Keratinocyte (primary cell): ENCODE results near the gene EVI5L.

Source experiments
- EZH2 ChIP-seq: IDR thresholded peaks from one replicate; pipeline ENCODE4 v1.6.1; 2012; ENCODE audit warnings: inconsistent platforms, mild to moderate bottlenecking, low read length, moderate library complexity
- TF ChIP-seq, protein P1 (sequence below), 3 experiments: IDR thresholded peaks in 1 of 3; conservative IDR thresholded peaks in 1 of 3; optimal IDR thresholded peaks in 1 of 3; 2 replicates in 2 of 3; 3 replicates in 1 of 3; pipeline versions ENCODE3 to v1.5.1; 2011; ENCODE audit warnings: low read length in 3 of 3, mild to moderate bottlenecking in 3 of 3, moderate library complexity in 2 of 3, control low read depth in 1 of 3, inconsistent platforms in 1 of 3; ENCODE audit not compliant: insufficient read depth in 2 of 3; ENCODE audit errors: extremely low read depth in 1 of 3

DNA sequence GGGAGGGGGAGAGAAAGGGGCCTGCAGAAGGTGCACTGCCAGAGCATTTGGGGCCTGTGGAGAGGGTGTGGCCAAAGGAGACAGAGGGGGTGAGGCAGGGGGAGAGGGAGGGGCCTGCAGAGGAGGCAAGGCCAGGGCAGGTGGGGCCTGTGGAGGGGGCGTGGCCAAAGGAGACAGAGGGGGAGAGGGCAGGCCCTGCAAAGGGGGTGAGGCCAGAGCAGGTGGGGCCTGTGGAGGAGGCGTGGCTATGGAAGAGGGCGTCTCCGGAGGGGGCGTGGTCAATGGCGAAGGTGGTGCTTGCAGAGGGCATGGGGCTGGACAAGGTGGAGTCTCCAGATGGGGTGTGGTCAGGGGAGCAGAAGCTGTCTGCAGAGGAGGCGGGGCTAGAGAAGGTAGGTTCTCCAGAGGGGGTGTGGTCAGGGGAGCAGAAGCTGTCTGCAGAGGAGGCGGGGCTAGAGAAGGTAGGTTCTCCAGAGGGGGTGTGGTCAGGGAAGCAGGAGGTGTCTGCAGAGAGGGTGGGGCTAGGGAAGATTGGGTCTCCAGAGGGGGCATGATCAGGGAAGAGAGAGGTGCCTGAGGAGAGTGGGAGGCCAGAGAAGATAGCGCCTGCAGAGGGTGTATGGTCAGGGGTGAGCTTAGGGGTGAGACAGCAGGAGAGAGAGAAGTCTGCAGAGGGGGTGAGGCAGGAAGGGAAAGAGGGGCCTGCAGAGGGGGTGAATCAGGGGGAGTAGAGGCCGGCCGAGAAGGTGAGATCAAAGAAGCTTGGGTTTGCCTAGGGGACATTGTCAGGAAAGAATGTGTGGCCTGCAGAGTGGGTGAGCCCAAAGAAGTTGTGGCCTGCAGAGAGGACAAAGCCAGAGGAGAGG, 40.8 kb downstream of the EVI5L start:
- TF ChIP-seq, protein P1, sequence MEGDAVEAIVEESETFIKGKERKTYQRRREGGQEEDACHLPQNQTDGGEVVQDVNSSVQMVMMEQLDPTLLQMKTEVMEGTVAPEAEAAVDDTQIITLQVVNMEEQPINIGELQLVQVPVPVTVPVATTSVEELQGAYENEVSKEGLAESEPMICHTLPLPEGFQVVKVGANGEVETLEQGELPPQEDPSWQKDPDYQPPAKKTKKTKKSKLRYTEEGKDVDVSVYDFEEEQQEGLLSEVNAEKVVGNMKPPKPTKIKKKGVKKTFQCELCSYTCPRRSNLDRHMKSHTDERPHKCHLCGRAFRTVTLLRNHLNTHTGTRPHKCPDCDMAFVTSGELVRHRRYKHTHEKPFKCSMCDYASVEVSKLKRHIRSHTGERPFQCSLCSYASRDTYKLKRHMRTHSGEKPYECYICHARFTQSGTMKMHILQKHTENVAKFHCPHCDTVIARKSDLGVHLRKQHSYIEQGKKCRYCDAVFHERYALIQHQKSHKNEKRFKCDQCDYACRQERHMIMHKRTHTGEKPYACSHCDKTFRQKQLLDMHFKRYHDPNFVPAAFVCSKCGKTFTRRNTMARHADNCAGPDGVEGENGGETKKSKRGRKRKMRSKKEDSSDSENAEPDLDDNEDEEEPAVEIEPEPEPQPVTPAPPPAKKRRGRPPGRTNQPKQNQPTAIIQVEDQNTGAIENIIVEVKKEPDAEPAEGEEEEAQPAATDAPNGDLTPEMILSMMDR (optimal IDR thresholded peaks at IDR 0.05 in 1 of 3, IDR thresholded peaks at IDR 0.05 in 1 of 3, conservative IDR thresholded peaks at IDR 0.05 in 1 of 3; ENCODE audit: extremely low read depth in 1 of 3, insufficient read depth in 2 of 3, low read length in 3 of 3), result no peak
- TF ChIP-seq EZH2, result no peak
